GM21786 (cell line): ENCODE measurements around the gene IGF1R.
A peak's percentile ranks its signal among the peaks of the same experiment; 100 is the strongest.
"Not testable (repeated sequence)": the region's sequence is repeated elsewhere in the genome, so short reads cannot be mapped to it uniquely, and the experiment has no call there.

Experiments
- ATAC-seq: cut with Tn5 transposase; IDR thresholded peaks from one replicate; pipeline ENCODE4 v1.9.1; 2021; ENCODE audit not compliant: unreplicated experiment

IGF1R gene

GRCh38 chr15:98647774-98648653 is at the start of gene IGF1R:
Gene IGF1R (plus strand): TSS chr15:98648539. CDS start chr15:98649582, 1,043 bp downstream.
- ATAC-seq = peak; percentile 59

DNA sequence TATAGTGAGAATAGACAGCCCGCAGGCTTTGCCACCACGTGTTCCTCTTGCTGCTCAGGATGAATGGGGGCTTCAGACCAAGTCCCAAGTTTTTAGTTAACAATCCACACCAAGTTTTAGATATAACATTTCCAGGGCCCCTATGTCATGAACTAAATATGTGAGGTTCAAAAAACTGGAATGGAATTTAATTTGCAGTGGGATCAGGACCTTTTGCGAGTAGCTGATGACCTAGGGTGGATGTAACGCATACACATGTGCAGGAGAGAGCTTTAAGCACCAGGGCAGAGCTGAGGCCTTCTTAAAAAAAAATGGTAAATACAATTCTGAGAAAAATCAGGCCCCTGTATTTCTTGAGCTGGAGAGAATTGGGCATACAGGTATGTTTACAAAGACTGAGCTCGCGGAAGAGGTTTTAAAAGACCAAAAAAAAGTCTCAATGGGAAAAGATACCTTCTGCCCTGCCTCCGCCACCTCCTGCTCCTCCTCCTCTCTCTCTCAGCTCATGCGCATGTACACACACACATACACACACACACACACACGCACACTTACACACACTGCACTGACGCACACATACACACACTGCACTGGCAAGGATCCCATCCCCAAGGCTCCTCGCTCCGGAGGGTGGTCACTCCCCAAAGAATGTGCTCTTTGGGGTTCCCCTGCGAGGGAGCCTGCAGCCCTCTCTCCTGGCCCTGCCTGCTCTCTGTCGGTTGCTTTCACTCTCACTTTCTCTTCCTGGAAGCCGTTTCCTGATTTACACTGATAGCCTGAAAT is 48.2 kb upstream of the IGF1R start:
- ATAC-seq = peak; percentile 96

DNA sequence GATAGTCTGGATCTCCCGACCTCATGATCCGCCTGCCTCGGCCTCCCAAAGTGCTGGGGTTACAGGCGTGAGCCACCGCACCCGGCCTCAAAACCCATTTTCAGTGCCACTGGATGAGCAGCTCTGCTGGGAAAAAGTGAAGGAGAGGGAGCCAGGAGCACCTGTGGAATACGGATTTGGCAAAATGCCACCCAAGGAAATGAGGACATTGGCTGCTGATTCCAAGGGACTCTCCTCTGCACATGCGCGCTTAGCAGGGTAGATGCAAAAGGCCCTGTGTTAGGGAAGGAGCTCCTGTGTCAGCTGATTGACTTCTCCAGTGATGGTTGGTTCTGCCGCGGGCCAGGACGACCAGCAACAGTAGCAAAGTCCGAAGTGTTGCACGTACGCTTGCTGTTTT is 43.4 kb upstream of the IGF1R start:
- ATAC-seq = no peak

DNA sequence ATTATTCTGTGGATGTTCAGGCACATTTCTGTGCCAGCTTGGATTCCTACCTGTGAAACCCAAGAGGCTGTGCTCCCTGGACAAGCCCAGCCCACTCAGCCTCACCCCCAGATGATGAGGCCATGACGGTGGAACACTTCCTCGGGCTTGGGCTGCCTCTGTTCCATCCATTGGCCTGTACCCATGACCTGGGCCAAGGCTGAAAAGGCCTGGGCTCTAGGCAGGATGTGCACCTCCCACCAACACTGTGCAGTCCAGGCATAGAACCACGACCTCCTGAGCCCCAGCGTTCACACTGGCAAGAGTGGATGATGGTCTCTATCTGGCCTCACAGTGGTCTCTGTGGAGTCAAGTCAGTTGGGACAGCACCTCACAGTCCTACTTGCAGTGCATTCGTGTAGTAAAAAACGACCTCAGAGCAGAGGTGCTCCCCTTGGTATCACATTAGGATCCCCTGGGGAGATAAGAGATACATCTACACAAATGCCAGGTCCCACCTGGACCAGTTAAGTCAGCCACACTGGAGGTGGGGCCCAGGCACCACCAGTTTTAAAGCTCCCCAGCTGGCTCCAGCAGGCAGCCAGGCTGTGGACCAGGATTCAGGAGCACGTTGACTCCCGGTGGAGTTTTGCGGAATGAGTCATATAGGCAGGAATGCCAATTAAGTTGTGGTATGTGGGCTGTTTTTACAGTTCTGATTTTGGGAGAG is 39.0 kb upstream of the IGF1R start:
- no peak for ATAC-seq

GRCh38 chr15:98610991-98611390 is 37.3 kb upstream of the IGF1R start:
- ATAC-seq = no peak

DNA sequence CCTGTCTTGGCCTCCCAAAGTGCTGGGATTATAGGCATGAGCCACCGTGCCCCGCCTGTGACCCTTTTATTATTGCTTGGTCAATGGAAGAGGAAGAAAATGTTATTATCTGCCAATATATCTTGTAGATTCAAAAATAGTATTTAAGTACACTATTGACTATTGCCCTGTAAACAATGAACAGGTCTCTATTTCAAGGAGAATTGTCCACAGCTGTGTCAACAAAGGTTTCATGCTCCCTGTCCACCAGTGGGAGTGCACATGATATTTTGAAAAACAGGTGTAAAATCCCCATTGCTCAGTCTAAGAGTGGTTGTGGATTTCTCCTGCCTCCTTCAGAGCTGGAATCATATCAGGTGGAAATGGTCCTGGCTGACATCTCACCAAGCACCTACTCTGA is 36.5 kb upstream of the IGF1R start:
- ATAC-seq = no peak

- ATAC-seq = no peak
These were observed 35.7 kb upstream of the IGF1R start for GRCh38 chr15:98612490-98613110.

DNA sequence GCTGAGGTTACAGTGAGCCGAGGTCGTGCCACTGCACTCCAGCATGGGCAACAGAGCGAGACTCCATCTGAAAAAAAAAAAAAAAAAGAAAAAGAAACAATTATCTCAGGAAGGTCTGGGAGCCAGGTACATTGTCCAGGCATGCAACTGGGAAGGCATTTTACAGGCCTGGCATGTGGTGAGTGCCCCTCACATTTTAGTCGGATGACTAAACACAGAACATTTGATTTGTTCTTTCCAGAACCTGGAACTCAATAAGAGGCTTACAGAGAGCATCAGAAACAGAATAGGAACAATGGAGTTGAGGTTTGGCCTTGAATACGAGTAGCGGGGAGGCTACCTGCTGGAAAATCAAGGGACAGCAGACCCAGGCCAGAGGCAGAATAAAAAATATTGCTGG is 33.7 kb upstream of the IGF1R start:
- no peak for ATAC-seq

GRCh38 chr15:98616397-98616796 is 31.9 kb upstream of the IGF1R start:
- ATAC-seq = no peak

- ATAC-seq = no peak
These were observed 30.9 kb upstream of the IGF1R start for GRCh38 chr15:98617328-98617980.

DNA sequence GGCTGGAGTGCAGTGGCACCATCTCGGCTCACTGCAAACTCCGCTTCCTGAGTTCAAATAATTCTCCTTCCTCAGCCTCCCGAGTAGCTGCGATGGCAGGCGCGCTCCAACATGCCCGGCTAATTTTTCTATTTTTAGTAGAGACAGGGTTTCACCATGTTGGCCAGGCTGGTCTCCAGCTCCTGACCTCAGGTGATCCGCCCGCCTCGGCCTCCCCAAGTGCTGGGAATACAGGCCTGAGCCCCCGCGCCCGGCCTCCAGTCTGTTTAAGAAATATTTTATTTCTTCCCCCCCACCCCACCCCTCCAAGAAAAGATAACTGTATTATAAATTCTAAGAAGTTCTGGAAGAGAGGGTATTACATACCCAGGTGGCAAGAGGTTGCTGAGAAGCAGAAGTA is 29.8 kb upstream of the IGF1R start:
- ATAC-seq = not testable (repeated sequence)

GRCh38 chr15:98620020-98620419 is 28.3 kb upstream of the IGF1R start:
- no peak for ATAC-seq

- no peak for ATAC-seq
These were observed 27.3 kb upstream of the IGF1R start for GRCh38 chr15:98621021-98621420.

GRCh38 chr15:98625614-98626013 is 22.7 kb upstream of the IGF1R start:
- no peak for ATAC-seq

- no peak for ATAC-seq
These were observed 22.2 kb upstream of the IGF1R start for GRCh38 chr15:98626153-98626552.

GRCh38 chr15:98628216-98628615 is 20.1 kb upstream of the IGF1R start:
- no peak for ATAC-seq

- no peak for ATAC-seq
These were observed 12.5 kb upstream of the IGF1R start for GRCh38 chr15:98635848-98636247.

DNA sequence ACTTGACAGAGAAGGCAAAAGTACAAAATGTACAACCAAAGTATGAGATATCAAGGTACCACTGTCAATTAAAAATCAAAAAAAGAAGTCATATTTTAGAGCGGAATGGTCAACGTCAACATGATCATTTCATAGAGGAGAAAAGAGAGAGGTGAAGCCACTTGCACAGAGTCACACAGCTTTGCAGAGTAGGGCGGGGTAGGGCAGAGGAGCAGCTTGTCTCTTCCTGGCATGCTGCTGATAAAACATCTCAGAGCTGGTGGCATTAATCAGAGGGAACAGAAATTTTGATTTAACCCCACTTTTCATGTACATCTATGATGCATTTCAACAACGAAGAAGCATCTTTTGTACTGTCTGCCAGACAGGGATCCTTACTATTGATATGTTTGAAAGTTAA is 5.2 kb upstream of the IGF1R start:
- no peak for ATAC-seq

DNA sequence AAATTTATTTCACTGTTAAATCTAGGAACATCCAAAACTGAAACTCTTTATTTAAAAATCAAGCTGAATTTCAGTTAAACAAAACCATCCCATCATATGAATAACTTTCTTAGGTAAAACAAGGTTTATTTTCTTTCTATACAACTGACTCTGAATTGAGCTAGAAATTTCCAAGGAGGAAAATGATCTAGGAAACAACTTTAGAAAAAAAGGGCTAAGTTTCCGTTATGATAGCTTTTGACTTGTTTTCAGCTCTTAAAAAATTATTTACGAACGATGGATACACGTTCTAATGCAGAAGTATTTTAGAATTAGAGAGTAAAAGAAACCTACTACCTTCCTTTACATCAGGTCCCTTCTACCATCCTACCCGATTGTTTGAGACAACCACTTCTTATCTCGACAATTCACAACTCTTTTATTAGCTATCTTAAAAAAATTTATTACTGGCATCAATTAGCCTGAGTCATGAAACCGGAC is 1.8 kb upstream of the IGF1R start:
- no peak for ATAC-seq

DNA sequence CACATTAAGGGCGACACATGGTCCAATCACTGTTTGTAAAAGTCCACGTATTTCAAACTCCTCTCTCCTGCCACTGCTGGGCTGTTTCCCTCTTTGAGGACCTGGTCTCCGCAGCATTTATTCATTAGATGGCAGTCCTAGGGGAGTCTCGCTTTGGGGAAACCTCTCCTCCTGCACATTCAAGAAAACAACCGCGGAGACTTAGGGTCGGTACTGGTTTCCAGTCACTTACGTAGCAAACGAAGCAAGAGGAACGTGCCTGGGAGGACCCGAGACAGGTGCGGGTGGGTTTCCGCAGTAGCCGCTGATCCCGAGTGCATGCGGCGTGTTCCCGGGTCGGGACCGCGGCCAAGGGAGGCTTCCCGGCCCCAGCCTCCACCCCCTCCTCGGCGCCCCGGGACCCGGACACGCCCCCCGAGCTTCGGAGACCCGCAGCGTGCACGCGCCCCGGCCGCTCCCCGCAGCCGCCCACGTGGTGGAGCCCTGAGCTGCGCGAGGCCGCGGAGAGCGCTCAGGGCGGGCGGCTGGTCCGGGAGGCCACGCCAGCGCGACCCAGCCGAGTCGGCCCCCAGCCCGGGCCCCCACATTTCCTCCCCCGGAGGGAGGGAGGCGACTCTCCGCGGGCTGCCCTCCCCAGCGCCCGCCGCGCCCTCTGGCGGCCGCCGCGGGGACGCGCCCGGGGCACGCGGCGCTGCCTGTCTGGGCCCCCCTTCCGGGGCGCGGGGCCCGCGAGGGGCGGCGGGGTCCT is 1.1 kb upstream of the IGF1R start:
- ATAC-seq = peak; percentile 43
